ENCODE measurements around the gene BIN1.

The BIN1 gene

GRCh38 chr2:127004893-127005600, 101.9 kb downstream of the BIN1 start:
- H3K4me3 ChIP-seq (ENCODE audit: low read depth in 1 of 2, low read length in 2 of 2), result no peak overlapping the region
- no peak overlapping the region for H3K27ac ChIP-seq (ENCODE audit: low read depth, low read length)
- no peaks in the 10 kb centered on the region for H3K4me1 ChIP-seq (ENCODE audit: insufficient read depth, low read length)
- H3K36me3 ChIP-seq (ENCODE audit: insufficient read depth, low read length), result no peaks in the 10 kb centered on the region
- H3K27me3 ChIP-seq (ENCODE audit: control insufficient read depth in 1 of 2, insufficient read depth in 2 of 2, low read length in 2 of 2), result no peaks in the 10 kb centered on the region
- no peaks in the 10 kb centered on the region for H3K9me3 ChIP-seq (ENCODE audit: low read length)
- H3K9ac ChIP-seq (ENCODE audit: low read length), result no peak overlapping the region

- Histone ChIP-seq H3K4me3 (ENCODE audit: low read depth in 1 of 2, low read length in 2 of 2) (no peak overlapping the region), H3K9me3 (ENCODE audit: low read length) (no peaks in the 10 kb centered on the region), H3K27ac (ENCODE audit: low read depth, low read length) (no peak overlapping the region), H3K9ac (ENCODE audit: low read length) (no peak overlapping the region), H3K4me1 (ENCODE audit: insufficient read depth, low read length) (no peaks in the 10 kb centered on the region), H3K27me3 (ENCODE audit: control insufficient read depth in 1 of 2, insufficient read depth in 2 of 2, low read length in 2 of 2) (no peaks in the 10 kb centered on the region), H3K36me3 (ENCODE audit: insufficient read depth, low read length) (no peaks in the 10 kb centered on the region)
These were observed 103.7 kb downstream of the BIN1 start for GRCh38 chr2:127003070-127003800.

GRCh38 chr2:127001751-127002150, 105.2 kb downstream of the BIN1 start:
- Histone ChIP-seq H3K9me3 (ENCODE audit: low read length) (no peaks in the 10 kb centered on the region), H3K36me3 (ENCODE audit: insufficient read depth, low read length) (no peaks in the 10 kb centered on the region), H3K27ac (ENCODE audit: low read depth, low read length) (no peak overlapping the region), H3K4me1 (ENCODE audit: insufficient read depth, low read length) (no peaks in the 10 kb centered on the region), H3K27me3 (ENCODE audit: control insufficient read depth in 1 of 2, insufficient read depth in 2 of 2, low read length in 2 of 2) (no peaks in the 10 kb centered on the region), H3K4me3 (ENCODE audit: low read depth in 1 of 2, low read length in 2 of 2) (no peak overlapping the region), H3K9ac (ENCODE audit: low read length) (no peak overlapping the region)

- Histone ChIP-seq H3K36me3 (ENCODE audit: insufficient read depth, low read length) (no peaks in the 10 kb centered on the region), H3K27me3 (ENCODE audit: control insufficient read depth in 1 of 2, insufficient read depth in 2 of 2, low read length in 2 of 2) (no peaks in the 10 kb centered on the region), H3K9ac (ENCODE audit: low read length) (no peak overlapping the region), H3K27ac (ENCODE audit: low read depth, low read length) (no peak overlapping the region), H3K9me3 (ENCODE audit: low read length) (no peaks in the 10 kb centered on the region), H3K4me3 (ENCODE audit: low read depth in 1 of 2, low read length in 2 of 2) (no peak overlapping the region), H3K4me1 (ENCODE audit: insufficient read depth, low read length) (no peaks in the 10 kb centered on the region)
These were observed 106.0 kb downstream of the BIN1 start for GRCh38 chr2:127000937-127001336.

GRCh38 chr2:127000194-127000593, 106.8 kb downstream of the BIN1 start:
- Histone ChIP-seq H3K27ac (ENCODE audit: low read depth, low read length) (no peak overlapping the region), H3K9me3 (ENCODE audit: low read length) (no peaks in the 10 kb centered on the region), H3K36me3 (ENCODE audit: insufficient read depth, low read length) (no peaks in the 10 kb centered on the region), H3K27me3 (ENCODE audit: control insufficient read depth in 1 of 2, insufficient read depth in 2 of 2, low read length in 2 of 2) (no peaks in the 10 kb centered on the region), H3K4me3 (ENCODE audit: low read depth in 1 of 2, low read length in 2 of 2) (no peak overlapping the region), H3K4me1 (ENCODE audit: insufficient read depth, low read length) (no peaks in the 10 kb centered on the region), H3K9ac (ENCODE audit: low read length) (no peak overlapping the region)

GRCh38 chr2:126999106-126999756, 107.7 kb downstream of the BIN1 start:
- Histone ChIP-seq H3K4me1 (ENCODE audit: insufficient read depth, low read length) (no peaks in the 10 kb centered on the region), H3K9ac (ENCODE audit: low read length) (no peak overlapping the region), H3K27me3 (ENCODE audit: control insufficient read depth in 1 of 2, insufficient read depth in 2 of 2, low read length in 2 of 2) (no peaks in the 10 kb centered on the region), H3K4me3 (ENCODE audit: low read depth in 1 of 2, low read length in 2 of 2) (no peak overlapping the region), H3K27ac (ENCODE audit: low read depth, low read length) (no peak overlapping the region), H3K36me3 (ENCODE audit: insufficient read depth, low read length) (no peaks in the 10 kb centered on the region), H3K9me3 (ENCODE audit: low read length) (no peaks in the 10 kb centered on the region)

GRCh38 chr2:126998486-126998885, 108.5 kb downstream of the BIN1 start:
- H3K36me3 ChIP-seq (ENCODE audit: insufficient read depth, low read length), result no peaks in the 10 kb centered on the region
- H3K9ac ChIP-seq (ENCODE audit: low read length), result no peak overlapping the region
- H3K9me3 ChIP-seq (ENCODE audit: low read length), result no peaks in the 10 kb centered on the region
- H3K4me3 ChIP-seq (ENCODE audit: low read depth in 1 of 2, low read length in 2 of 2), result no peak overlapping the region
- no peaks in the 10 kb centered on the region for H3K4me1 ChIP-seq (ENCODE audit: insufficient read depth, low read length)
- no peak overlapping the region for H3K27ac ChIP-seq (ENCODE audit: low read depth, low read length)
- no peaks in the 10 kb centered on the region for H3K27me3 ChIP-seq (ENCODE audit: control insufficient read depth in 1 of 2, insufficient read depth in 2 of 2, low read length in 2 of 2)
